ENCODE measurements around the gene SOX30.

GRCh38 chr5:157594675-157595459 lies 57.4 kb downstream of the SOX30 start:
- TF ChIP-seq POLR2AphosphoS5 (IDR thresholded peaks at IDR 0.05) (no peak), CTCF (IDR thresholded peaks at IDR 0.05) (no peak)

Measured in gastroesophageal sphincter (tissue), 3 donors.